ENCODE measurements around the gene PRR18.

DNA sequence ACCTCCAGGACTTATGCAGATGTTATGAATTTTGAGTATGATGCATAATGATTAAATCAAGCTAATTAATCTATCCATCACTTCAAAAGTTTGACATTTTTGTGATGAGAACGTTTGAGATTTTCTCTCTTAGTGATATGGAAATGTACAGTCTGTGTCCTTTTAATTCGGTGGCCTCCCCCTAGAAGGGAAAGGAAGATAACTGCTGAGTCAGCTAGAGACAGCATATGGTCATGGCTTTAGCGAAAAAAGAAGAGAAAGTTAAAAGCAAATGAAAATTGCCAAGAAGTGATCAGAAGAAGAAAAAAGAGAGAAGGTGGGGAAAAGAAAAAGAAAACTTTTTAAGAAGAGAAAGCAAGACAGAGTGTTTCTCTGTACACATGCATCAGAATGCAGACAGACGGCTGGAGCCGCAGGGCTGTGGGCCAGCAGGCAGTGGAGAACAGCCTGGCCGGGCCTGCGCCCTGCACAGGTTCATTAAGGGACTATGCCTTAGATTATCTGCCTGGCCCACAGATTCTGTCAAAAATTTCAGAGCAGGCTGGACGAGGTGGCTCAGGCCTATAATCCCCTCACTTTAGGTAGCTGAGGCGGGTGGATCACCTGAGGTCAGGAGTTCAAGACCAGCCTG is 7.7 kb downstream of the PRR18 start:
- TF ChIP-seq EZH2phosphoT487 (IDR thresholded peaks at IDR 0.05; ENCODE audit: borderline replicate concordance) (no peak), EZH2 (IDR thresholded peaks at IDR 0.05) (no peak), FOSL1 (IDR thresholded peaks at IDR 0.05; ENCODE audit: low read depth) (no peak), POLR2AphosphoS5 (IDR thresholded peaks at IDR 0.05; ENCODE audit: low read depth, low read length) (no peak), CEBPB (IDR thresholded peaks at IDR 0.05; ENCODE audit: low read depth) (no peak), JUND (IDR thresholded peaks at IDR 0.05) (no peak), POLR2A (IDR thresholded peaks at IDR 0.05; ENCODE audit: borderline replicate concordance, extremely low read depth, insufficient read depth, insufficient read length) (no peak), SP1 (IDR thresholded peaks at IDR 0.05; ENCODE audit: low read depth) (no peak), YY1 (IDR thresholded peaks at IDR 0.05; ENCODE audit: extremely low read depth, insufficient replicate concordance, low read depth, low read length) (no peak), ELF1 (IDR thresholded peaks at IDR 0.05; ENCODE audit: borderline replicate concordance, low read depth) (no peak)
- TF ChIP-seq, protein P1, sequence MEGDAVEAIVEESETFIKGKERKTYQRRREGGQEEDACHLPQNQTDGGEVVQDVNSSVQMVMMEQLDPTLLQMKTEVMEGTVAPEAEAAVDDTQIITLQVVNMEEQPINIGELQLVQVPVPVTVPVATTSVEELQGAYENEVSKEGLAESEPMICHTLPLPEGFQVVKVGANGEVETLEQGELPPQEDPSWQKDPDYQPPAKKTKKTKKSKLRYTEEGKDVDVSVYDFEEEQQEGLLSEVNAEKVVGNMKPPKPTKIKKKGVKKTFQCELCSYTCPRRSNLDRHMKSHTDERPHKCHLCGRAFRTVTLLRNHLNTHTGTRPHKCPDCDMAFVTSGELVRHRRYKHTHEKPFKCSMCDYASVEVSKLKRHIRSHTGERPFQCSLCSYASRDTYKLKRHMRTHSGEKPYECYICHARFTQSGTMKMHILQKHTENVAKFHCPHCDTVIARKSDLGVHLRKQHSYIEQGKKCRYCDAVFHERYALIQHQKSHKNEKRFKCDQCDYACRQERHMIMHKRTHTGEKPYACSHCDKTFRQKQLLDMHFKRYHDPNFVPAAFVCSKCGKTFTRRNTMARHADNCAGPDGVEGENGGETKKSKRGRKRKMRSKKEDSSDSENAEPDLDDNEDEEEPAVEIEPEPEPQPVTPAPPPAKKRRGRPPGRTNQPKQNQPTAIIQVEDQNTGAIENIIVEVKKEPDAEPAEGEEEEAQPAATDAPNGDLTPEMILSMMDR (IDR thresholded peaks at IDR 0.05 in 2 of 3, conservative IDR thresholded peaks at IDR 0.05 in 1 of 3; ENCODE audit: borderline replicate concordance in 1 of 3, insufficient read depth in 1 of 3, low read depth in 2 of 3, low read length in 2 of 3), result no peak
- TF ChIP-seq, protein P2, sequence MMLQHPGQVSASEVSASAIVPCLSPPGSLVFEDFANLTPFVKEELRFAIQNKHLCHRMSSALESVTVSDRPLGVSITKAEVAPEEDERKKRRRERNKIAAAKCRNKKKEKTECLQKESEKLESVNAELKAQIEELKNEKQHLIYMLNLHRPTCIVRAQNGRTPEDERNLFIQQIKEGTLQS (IDR thresholded peaks at IDR 0.05), result no peak
- TF ChIP-seq, protein P3, sequence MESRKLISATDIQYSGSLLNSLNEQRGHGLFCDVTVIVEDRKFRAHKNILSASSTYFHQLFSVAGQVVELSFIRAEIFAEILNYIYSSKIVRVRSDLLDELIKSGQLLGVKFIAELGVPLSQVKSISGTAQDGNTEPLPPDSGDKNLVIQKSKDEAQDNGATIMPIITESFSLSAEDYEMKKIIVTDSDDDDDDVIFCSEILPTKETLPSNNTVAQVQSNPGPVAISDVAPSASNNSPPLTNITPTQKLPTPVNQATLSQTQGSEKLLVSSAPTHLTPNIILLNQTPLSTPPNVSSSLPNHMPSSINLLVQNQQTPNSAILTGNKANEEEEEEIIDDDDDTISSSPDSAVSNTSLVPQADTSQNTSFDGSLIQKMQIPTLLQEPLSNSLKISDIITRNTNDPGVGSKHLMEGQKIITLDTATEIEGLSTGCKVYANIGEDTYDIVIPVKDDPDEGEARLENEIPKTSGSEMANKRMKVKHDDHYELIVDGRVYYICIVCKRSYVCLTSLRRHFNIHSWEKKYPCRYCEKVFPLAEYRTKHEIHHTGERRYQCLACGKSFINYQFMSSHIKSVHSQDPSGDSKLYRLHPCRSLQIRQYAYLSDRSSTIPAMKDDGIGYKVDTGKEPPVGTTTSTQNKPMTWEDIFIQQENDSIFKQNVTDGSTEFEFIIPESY (IDR thresholded peaks at IDR 0.05; ENCODE audit: extremely low read depth, insufficient replicate concordance, low read length), result no peak
- TF ChIP-seq, protein P4, sequence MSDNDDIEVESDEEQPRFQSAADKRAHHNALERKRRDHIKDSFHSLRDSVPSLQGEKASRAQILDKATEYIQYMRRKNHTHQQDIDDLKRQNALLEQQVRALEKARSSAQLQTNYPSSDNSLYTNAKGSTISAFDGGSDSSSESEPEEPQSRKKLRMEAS (IDR thresholded peaks at IDR 0.05), result no peak
